Stimulated activated CD4-positive, alpha-beta T cell treated with anti-CD3 and anti-CD28 coated beads, Interleukin-4, amount 100 ng/mL, for 48 hours (primary cell): ENCODE measurements around the gene CNOT1.
A peak's percentile ranks its signal among the peaks of the same experiment; 100 is the strongest.

Source experiments
- DNase-seq, 2 donors: peaks; one replicate each; pipeline ENCODE4 v3.0.0-alpha.2; 2020; ENCODE audit warnings: low read depth in 2 of 2

Gene CNOT1

DNA sequence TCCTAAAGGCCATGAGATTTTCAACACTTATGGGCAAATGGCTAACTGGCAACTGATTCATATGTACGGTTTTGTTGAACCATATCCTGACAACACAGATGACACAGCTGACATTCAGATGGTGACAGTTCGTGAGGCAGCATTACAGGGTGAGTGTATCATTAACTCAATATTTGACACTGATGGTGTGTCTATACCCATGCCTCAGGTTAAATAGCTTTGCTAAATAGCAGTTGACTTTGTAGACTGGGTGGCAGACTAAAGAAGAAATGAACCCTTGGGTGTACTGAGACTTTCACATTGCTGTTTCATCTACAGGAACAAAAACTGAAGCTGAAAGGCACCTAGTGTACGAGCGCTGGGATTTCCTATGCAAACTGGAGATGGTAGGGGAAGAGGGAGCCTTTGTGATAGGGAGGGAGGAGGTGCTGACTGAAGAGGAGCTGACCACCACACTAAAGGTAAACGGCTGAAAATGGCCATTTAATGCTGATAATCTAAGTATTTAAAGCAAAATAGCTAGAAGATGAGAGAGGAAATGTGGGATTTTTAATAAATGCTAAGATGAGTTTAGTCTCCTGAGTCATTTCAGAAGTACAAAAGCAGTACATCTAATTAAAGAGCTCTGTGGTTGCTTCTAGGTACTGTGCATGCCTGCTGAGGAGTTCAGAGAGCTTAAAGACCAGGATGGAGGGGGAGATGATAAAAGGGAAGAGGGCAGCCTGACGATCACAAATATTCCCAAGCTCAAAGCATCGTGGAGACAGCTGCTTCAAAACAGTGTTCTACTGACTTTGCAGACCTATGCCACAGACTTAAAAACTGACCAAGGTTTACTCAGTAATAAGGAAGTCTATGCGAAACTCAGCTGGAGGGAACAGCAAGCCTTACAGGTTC lies 111.3 kb downstream of the CNOT1 start:
- no peak for DNase-seq

DNA sequence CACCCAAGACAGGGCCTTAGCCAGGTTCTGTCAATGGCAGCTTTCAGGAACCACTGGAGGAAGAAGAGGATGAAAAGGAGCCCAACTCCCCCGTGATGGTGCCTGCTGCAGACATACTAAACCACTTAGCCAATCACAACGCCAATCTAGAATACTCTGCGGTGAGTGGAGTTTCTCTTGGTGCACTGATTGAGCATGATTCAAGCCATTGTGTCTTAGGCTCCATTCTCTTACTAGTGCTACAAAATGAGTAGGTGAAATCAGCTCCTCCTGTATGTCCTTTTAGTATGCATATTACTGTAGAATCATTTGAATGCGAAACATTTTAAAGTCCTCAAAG lies 112.9 kb downstream of the CNOT1 start:
- DNase-seq, result no peak

GRCh38 chr16:58515871-58516767 lies 113.5 kb downstream of the CNOT1 start:
- DNase-seq, result no peak

- peak; percentile 69 to 80 for DNase-seq
These were observed 114.3 kb downstream of the CNOT1 start, which contains the start of gene SETD6 for GRCh38 chr16:58515125-58515870. Gene SETD6 (plus strand): TSS chr16:58515517. CDS start chr16:58515538, 21 bp downstream.

DNA sequence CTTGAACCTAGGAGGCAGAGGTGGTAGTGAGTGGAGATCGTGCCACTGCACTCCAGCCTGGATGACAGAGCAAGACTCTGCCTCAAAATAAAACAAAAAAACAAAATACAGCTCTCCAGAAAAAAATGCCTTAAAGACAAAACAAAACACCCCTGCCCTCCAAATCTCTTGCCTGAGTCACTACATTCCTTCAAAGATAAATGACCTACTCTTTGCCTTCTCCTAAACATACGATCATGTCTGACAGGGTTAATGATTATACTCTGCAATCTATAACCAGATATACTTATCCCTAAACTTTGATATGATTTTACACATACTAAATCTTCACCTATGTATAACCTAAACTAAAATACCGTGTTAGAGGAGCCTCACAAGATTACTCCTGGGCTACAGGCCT lies 115.8 kb downstream of the CNOT1 start:
- no peak for DNase-seq

DNA sequence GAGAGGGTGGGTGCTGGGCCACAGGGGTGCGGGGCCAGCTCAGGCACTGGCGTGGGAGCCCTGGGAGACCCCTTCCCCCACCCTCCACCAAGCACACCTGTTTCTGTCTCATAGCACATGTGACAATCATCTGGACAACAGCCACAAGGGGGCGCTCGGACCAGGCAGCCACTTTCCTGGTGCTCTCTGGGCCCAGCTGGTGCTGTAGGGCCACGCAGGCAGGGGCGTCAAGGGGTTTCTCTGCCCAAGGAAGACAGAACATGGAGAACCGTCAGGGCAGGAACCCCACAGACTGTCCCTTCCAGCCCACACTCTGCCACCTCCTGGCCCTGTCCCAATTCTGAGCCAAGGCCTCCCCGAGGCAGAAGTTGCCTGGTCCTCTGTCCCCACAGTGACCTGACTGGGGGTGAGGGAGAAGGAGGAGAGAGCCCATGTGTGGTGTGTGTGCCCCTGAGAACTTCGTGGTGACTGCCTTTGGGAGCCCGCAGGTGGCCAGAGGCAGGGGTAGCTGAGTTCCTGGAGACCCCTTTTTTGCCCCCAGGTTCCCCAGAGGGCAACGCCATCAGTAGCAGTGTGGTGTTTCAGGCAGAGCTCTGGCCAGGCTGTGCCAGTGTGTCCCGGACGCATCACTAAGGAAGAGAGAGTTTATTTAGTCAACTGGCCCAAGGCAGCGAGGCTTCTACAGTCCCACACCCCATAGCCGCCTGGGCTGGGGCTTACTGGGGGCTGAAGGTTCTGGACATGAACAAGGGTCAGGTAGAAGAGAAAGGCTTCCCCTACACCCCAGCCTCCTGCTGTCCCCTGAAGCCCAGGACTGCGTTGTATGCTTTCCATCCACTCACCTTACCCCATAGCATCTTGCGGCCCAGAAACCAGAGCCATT lies 117.5 kb downstream of the CNOT1 start:
- peak; percentile 81 to 91 for DNase-seq

DNA sequence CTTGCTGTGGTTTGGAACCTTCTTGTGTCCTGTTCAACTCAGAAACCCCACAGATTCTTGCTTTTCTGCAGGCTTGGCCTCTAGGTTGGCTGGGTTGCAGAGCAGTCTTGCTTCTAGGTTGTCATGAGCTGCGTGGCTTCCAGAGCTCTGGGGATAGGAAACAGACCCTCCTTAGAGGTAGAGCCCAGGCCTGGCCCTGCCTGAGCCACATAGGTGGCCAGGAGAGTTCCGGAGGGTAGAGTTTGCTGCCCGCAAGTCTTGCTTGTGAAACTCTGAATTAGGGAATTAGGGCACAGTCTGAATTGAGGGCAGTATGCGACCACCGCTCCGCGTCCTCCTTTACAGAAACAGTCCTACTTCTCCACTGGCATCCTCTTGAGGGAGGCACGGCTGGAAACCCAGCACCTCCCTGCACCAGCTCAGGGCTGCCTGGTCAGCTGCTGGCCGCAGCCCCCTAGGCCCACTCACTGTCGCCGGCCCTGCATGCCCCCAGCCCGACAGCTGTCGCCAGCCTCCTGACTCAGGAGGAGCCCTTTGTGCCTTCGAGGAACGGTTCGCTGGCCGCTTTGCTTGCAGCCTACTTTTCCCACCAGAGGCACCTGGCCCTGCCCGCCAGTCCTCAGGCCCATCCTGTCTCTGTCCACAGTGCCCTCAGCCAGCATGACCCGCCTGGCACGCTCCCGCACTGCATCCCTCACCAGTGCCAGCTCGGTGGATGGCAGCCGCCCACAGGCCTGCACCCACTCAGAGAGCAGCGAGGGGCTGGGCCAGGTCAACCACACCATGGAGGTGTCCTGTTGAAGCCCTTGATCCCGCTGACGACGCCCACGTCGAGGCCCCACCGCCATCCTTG lies 118.6 kb downstream of the CNOT1 start:
- no peak for DNase-seq

DNA sequence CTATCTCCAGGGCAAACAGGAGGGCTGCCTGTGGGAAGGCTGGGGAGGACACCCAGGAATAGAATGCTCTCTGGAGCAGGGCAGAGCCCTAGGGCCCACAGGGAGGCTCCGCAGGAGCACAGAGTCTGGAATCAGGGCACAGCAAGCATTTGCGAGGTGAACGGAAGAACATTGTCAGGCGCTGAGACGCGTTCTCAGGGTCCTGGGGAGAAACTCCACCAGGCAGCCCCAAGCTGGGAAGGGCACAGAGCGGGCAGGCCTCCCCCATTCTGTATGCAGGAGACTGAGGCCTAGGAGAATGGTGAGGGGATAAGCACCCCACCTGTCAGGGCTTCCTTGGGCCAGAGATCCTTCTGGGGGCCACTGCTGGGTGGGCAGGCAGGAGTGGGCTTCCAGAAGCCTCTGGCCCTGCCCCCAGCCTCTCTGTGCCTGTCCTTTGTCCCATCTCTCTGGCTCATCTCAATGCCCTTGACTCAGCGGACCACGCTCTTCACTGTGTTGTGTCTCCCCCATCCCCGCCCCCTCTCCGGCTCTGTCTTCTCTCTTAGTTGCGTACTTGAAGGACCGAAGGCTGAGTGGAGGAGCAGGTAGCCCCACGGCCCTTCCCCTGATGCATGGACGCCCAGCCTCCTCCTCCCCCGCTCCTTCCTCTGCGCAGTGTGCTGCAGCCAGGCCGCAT lies 119.4 kb downstream of the CNOT1 start:
- DNase-seq, result no peak

- no peak for DNase-seq
These were observed 120.2 kb downstream of the CNOT1 start for GRCh38 chr16:58509256-58510096.

DNA sequence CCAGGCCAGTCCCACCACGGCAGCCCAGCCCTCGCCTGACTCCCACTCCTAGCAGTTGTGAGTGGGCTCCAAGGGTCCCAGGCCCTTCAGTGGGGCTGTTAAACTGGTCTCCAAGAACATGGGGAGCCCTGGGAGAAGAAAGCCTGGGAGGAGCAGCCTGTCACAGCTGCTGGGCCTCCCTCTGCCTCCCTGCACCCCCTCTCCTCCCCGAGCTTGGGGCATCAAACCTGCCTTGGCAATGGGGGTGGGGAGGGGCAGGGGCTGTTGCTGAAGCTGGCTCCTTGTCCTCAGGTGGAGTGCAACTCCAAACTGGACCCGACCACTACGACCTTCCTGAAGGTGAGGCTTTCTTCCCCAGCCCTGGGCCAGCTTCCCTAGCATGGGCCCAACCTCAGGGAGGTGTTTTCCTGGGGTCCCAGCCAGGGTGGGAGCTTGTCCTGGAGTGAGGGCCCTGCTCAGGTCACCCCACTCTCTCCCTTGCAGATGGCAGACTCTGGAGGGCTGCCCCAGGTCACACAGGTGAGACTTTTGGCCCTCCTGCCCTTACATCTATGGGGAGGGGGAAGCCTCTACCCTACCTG lies 120.9 kb downstream of the CNOT1 start:
- DNase-seq, result no peak

- no peak for DNase-seq
These were observed 121.5 kb downstream of the CNOT1 start for GRCh38 chr16:58507963-58508670.

- DNase-seq, result no peak
These were observed 122.2 kb downstream of the CNOT1 start for GRCh38 chr16:58507195-58507962.

- no peak for DNase-seq
These were observed 123.1 kb downstream of the CNOT1 start for GRCh38 chr16:58506241-58507194.

DNA sequence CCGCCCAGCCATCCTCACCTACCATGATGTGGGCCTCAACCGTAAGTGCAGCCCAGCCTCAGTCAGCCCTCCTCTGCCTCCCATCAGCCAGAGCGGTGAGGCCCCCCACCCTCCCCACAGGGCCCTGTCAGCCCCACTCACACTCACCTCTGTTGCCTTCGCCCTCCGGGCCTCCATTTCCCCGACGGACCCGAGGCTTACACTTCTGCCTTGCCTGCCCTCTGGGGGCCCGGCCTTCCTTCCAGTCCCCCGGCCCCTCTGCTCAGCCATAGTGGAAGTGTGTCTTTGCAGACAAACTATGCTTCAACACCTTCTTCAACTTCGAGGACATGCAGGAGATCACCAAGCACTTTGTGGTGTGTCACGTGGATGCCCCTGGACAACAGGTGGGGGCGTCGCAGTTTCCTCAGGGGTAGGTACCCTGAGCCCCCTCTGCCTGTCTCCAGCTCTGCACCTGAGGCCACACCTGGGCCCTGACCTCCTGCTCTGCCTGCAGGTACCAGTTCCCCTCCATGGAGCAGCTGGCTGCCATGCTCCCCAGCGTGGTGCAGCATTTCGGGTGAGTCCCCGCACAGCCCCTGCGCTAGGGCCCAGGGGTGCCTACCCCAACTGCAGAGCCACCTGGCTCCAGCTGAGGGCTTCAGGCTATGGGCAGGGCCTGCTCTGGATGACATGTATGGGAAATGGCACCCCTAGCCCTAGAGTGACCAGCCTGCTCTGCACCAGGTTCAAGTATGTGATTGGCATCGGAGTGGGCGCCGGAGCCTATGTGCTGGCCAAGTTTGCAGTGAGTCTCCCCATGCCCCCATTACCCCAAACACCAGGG lies 125.5 kb downstream of the CNOT1 start:
- no peak for DNase-seq
